HepG2 (cell line): ENCODE data around the gene ADPRHL1. TPM values are rescaled to one million over a fixed set of nuclear protein-coding genes. Genes with fewer than 3 reads are reported as not detected.

Source experiments
- ATAC-seq: fragments of 200-7000 bp; cut with Tn5 transposase; 3 replicates; pipeline ENCODE4 v1.9.1; 2020; ENCODE audit warnings: mild to moderate bottlenecking, moderate library complexity
- BruUV-seq: library from RNA; stranded (reverse); fragments of 400-500 nt; replicated peaks from 2 replicates; lab custom pipeline; 2021; lab: Mats Ljungman, UMichigan
- CTCF ChIA-PET: fragments of 300-600 bp; formaldehyde crosslinking; extraction: SDS; loops from one replicate; lab custom pipeline; 2021; ENCODE audit warnings: low total read pairs, inconsistent platforms, low intra/inter-chr PET ratio; lab: Yijun Ruan, JAX
- POLR2A ChIA-PET: fragments of 350-600 bp; sonication (Branson Sonifier 250); formaldehyde crosslinking; loops from one replicate; lab custom pipeline; 2020; ENCODE audit warnings: antibody characterized with exemption, inconsistent platforms; lab: Yijun Ruan, JAX
- DNase-seq: peaks from one replicate; pipeline ENCODE4 v3.0.0-alpha.2; 2015; ENCODE audit warnings: low spot score
- FAIRE-seq: peaks from 3 replicates; lab custom pipeline; 2011; peaks lifted over from hg19 to GRCh38; lab: Jason Lieb, UNC
- H2AFZ ChIP-seq: one replicate; pipeline ENCODE4 v1.6.1; 2011; ENCODE audit warnings: low read length, inconsistent platforms
- H3K27ac ChIP-seq: fragments of 300-600 bp; 3 replicates; pipeline ENCODE4 v1.8.0; 2011; ENCODE audit warnings: mixed run types, mild to moderate bottlenecking, mixed read lengths, low read length, inconsistent platforms; ENCODE audit not compliant: insufficient read depth; ENCODE audit errors: extremely low read length
- H3K27me3 ChIP-seq, 2 experiments: fragments of 200-600 bp in 1 of 2; 2 replicates in 1 of 2; 3 replicates in 1 of 2; pipeline versions ENCODE4 v1.6.0 to v1.8.0; 2011; ENCODE audit warnings: low read length in 2 of 2, mild to moderate bottlenecking in 2 of 2, moderate library complexity in 2 of 2, inconsistent platforms in 1 of 2; ENCODE audit not compliant: insufficient read depth in 2 of 2, control insufficient read depth in 1 of 2
- H3K36me3 ChIP-seq, 2 experiments: fragments of 200-600 bp in 1 of 2; replicated peaks in 1 of 2; 2 replicates in 1 of 2; 3 replicates in 1 of 2; pipeline versions ENCODE4 v1.5.1 to v1.8.0; 2011; ENCODE audit warnings: low read length in 2 of 2, inconsistent platforms in 1 of 2; ENCODE audit not compliant: insufficient read depth in 2 of 2, control insufficient read depth in 1 of 2
- H3K4me1 ChIP-seq: 2 replicates; pipeline ENCODE4 v1.5.1; 2012; ENCODE audit warnings: low read length, inconsistent platforms; ENCODE audit not compliant: insufficient read depth
- H3K4me2 ChIP-seq: 2 replicates; pipeline ENCODE4 v1.6.0; 2011; ENCODE audit warnings: low read depth, low read length, inconsistent platforms
- H3K4me3 ChIP-seq, 3 experiments: fragments of 200-600 bp in 1 of 3; sonication (generic), shearing (Covaris generic) in 1 of 3; replicated peaks in 1 of 3; 2 replicates each; pipeline ENCODE4 v1.5.1; 2011 to 2016; ENCODE audit warnings: low read length in 3 of 3, inconsistent platforms in 2 of 3, low read depth in 2 of 3, mild to moderate bottlenecking in 2 of 3, control low read depth in 1 of 3, mixed read lengths in 1 of 3; ENCODE audit not compliant: insufficient read depth in 1 of 3
- H3K79me2 ChIP-seq: one replicate; pipeline ENCODE4 v1.6.1; 2011; ENCODE audit warnings: low read length, inconsistent platforms; ENCODE audit not compliant: insufficient read depth
- H3K9ac ChIP-seq: 2 replicates; pipeline ENCODE4 v1.6.0; 2011; ENCODE audit warnings: mild to moderate bottlenecking, low read depth, low read length, inconsistent platforms; ENCODE audit not compliant: insufficient read depth
- H3K9me3 ChIP-seq: 2 replicates; pipeline ENCODE4 v1.5.1; 2012; ENCODE audit warnings: mild to moderate bottlenecking, low read length
- H4K20me1 ChIP-seq: 2 replicates; pipeline ENCODE4 v1.6.0; 2011; ENCODE audit warnings: inconsistent platforms, mild to moderate bottlenecking, low read length, moderate library complexity; ENCODE audit not compliant: insufficient read depth
- CEBPB ChIP-seq: IDR thresholded peaks from 2 replicates; pipeline ENCODE4 v1.6.1; 2011; ENCODE audit warnings: low read depth, low read length, improper control_type of control experiment, borderline replicate concordance
- IRF9 ChIP-seq: sonication (generic); formaldehyde crosslinking; IDR thresholded peaks from 2 replicates; pipeline ENCODE4 v1.8.0; 2022; ENCODE audit warnings: missing genetic modification reagents, mild to moderate bottlenecking, borderline replicate concordance
- KLF12 ChIP-seq: sonication (generic); formaldehyde crosslinking; IDR thresholded peaks from 2 replicates; pipeline ENCODE4 v1.4.0; 2020; ENCODE audit warnings: missing genetic modification reagents, borderline replicate concordance
- NFE2L1 ChIP-seq: sonication (generic); formaldehyde crosslinking; IDR thresholded peaks from 2 replicates; pipeline ENCODE4 v1.4.0; 2020; ENCODE audit warnings: missing genetic modification reagents, mild to moderate bottlenecking, borderline replicate concordance
- SOX5 ChIP-seq: IDR thresholded peaks from 2 replicates; pipeline ENCODE4 v1.6.1; 2016; ENCODE audit warnings: borderline replicate concordance
- ZBTB10 ChIP-seq: sonication (generic); formaldehyde crosslinking; IDR thresholded peaks from 2 replicates; pipeline ENCODE4 v1.4.0; 2020; ENCODE audit warnings: missing genetic modification reagents, borderline replicate concordance
- ZBTB20 ChIP-seq: sonication (generic); formaldehyde crosslinking; IDR thresholded peaks from 2 replicates; pipeline ENCODE4 v1.8.1; 2023; ENCODE audit warnings: missing genetic modification reagents, low read depth, mild to moderate bottlenecking, borderline replicate concordance
- ZBTB21 ChIP-seq: sonication (generic); formaldehyde crosslinking; IDR thresholded peaks from 2 replicates; pipeline ENCODE4 v1.4.0; 2020; ENCODE audit warnings: missing genetic modification reagents
- WGBS: methylation state at CpG from one replicate; pipeline ENCODE4 v1.1.6; 2017; ENCODE audit warnings: low lambda C conversion rate; 5-methylcytosine and 5-hydroxymethylcytosine counted together
- in situ Hi-C: cut with HindIII; loops from 2 replicates; pipeline ENCODE4 v1.10.0; 2017; ENCODE audit warnings: low pct_unique_long_range_greater_than_20kb; ENCODE audit not compliant: extremely low pct_ligation_motif_present
- intact Hi-C: fragments of 100-400 bp; cut with micrococcal nuclease; formaldehyde crosslinking; loops from one replicate; pipeline ENCODE4 v1.10.0; 2022; ENCODE audit not compliant: unreplicated experiment
- polyA plus RNA-seq, 8 experiments: library from polyadenylated mRNA; depleted of rRNA in 3 of 8; stranded (reverse) in 7 of 8; unstranded in 1 of 8; fragments of >200 nt; fragmentation: Illumina TruSeq in 4 of 8; extraction: Trizol in 4 of 8; gene quantifications; 2 replicates each; pipeline versions ENCODE4 v1.2.1 to v1.2.3, GENCODE V29; 2011 to 2016; ENCODE audit warnings: low read depth in 4 of 8, missing spikeins in 1 of 8, mixed read lengths in 1 of 8; ENCODE audit not compliant: insufficient read depth in 1 of 8
- total RNA-seq, 5 experiments: library from RNA; depleted of rRNA; stranded (reverse); fragments of >200 nt; fragmentation: Illumina TruSeq; extraction: Trizol; gene quantifications; 2 replicates each; pipeline ENCODE4 v1.2.3, GENCODE V29; 2016; ENCODE audit warnings: low read depth in 1 of 5
- TF ChIP-seq, protein P1 (sequence below): sonication (generic); formaldehyde crosslinking; IDR thresholded peaks from 2 replicates; pipeline ENCODE4 v1.8.1; 2022; ENCODE audit warnings: low read depth, mild to moderate bottlenecking, missing genetic modification reagents
- TF ChIP-seq, protein P2 (sequence below): sonication (generic); formaldehyde crosslinking; IDR thresholded peaks from 2 replicates; pipeline ENCODE4 v1.4.0; 2020; ENCODE audit warnings: missing genetic modification reagents, mild to moderate bottlenecking, borderline replicate concordance

Gene ADPRHL1
- total and polyA plus RNA-seq, 2 of the 13 experiments (the other 11 are each of a cell fraction or from before 2014, with no cell fraction given) = 0.34 to 0.40 TPM

- TF ChIP-seq CEBPB (no peak), ZBTB10 (no peak), ZBTB20 (no peak), NFE2L1 (no peak), IRF9 (CRISPR knock-in tag) (no peak), SOX5 (CRISPR knock-in tag) (no peak), KLF12 (CRISPR knock-in tag) (no peak), ZBTB21 (CRISPR knock-in tag) (no peak)
- TF ChIP-seq, protein P1, sequence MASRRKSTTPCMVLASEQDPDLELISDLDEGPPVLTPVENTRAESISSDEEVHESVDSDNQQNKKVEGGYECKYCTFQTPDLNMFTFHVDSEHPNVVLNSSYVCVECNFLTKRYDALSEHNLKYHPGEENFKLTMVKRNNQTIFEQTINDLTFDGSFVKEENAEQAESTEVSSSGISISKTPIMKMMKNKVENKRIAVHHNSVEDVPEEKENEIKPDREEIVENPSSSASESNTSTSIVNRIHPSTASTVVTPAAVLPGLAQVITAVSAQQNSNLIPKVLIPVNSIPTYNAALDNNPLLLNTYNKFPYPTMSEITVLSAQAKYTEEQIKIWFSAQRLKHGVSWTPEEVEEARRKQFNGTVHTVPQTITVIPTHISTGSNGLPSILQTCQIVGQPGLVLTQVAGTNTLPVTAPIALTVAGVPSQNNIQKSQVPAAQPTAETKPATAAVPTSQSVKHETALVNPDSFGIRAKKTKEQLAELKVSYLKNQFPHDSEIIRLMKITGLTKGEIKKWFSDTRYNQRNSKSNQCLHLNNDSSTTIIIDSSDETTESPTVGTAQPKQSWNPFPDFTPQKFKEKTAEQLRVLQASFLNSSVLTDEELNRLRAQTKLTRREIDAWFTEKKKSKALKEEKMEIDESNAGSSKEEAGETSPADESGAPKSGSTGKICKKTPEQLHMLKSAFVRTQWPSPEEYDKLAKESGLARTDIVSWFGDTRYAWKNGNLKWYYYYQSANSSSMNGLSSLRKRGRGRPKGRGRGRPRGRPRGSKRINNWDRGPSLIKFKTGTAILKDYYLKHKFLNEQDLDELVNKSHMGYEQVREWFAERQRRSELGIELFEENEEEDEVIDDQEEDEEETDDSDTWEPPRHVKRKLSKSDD = no peak
- TF ChIP-seq, protein P2, sequence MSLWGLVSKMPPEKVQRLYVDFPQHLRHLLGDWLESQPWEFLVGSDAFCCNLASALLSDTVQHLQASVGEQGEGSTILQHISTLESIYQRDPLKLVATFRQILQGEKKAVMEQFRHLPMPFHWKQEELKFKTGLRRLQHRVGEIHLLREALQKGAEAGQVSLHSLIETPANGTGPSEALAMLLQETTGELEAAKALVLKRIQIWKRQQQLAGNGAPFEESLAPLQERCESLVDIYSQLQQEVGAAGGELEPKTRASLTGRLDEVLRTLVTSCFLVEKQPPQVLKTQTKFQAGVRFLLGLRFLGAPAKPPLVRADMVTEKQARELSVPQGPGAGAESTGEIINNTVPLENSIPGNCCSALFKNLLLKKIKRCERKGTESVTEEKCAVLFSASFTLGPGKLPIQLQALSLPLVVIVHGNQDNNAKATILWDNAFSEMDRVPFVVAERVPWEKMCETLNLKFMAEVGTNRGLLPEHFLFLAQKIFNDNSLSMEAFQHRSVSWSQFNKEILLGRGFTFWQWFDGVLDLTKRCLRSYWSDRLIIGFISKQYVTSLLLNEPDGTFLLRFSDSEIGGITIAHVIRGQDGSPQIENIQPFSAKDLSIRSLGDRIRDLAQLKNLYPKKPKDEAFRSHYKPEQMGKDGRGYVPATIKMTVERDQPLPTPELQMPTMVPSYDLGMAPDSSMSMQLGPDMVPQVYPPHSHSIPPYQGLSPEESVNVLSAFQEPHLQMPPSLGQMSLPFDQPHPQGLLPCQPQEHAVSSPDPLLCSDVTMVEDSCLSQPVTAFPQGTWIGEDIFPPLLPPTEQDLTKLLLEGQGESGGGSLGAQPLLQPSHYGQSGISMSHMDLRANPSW (CRISPR knock-in tag) = no peak
- no peaks in the 10 kb centered on the region for H3K9me3 ChIP-seq
- intact Hi-C loops = no loop called here
- H3K36me3 ChIP-seq = no peaks in the 10 kb centered on the region
- peaks cover 3 to 41% of the 10 kb centered on the region in 2 experiments; a peak in 3 of 5 replicates for H3K27me3 ChIP-seq
- DNase-seq (no peak), ATAC-seq (no peak), FAIRE-seq (no peak)
- H4K20me1 ChIP-seq = no peaks in the 10 kb centered on the region
- 81% methylated on average over 14 of the region's 22 CpGs for WGBS
- no peak overlapping the region for H3K4me2 ChIP-seq
- no peak overlapping the region for H3K9ac ChIP-seq
- H3K4me3 ChIP-seq = no peak overlapping the region
- ChIA-PET POLR2A (no interaction called here), CTCF (no interaction called here)
- peaks cover 18% of the 10 kb centered on the region for H3K4me1 ChIP-seq
- H2AFZ ChIP-seq = no peak overlapping the region
- H3K79me2 ChIP-seq = no peaks in the 10 kb centered on the region
- BruUV-seq = no TSS peak
- in situ Hi-C loops = no loop called here
- H3K27ac ChIP-seq = no peak overlapping the region
These were observed 22.1 kb downstream of the ADPRHL1 start for GRCh38 chr13:113431171-113431570.
